B cell (primary cell): Measurements from ENCODE around the gene TRIO. TPM values are rescaled to one million over a fixed set of nuclear protein-coding genes. Genes with fewer than 3 reads are reported as not detected.

Experiments used
- ATAC-seq: fragments of 200-7000 bp; cut with Tn5 transposase; one replicate; pipeline ENCODE4 v1.10.0; 2021; ENCODE audit warnings: low read depth, mild to moderate bottlenecking, moderate number of reproducible peaks, moderate library complexity
- CTCF ChIA-PET: fragments of 350-600 bp; sonication (Branson Sonifier 250); formaldehyde crosslinking; loops from one replicate; lab custom pipeline; 2021; ENCODE audit warnings: antibody characterized with exemption, inconsistent platforms; lab: Charles Lee
- POLR2A ChIA-PET: fragments of 350-600 bp; sonication (Branson Sonifier 250); formaldehyde crosslinking; loops from one replicate; lab custom pipeline; 2021; ENCODE audit warnings: antibody characterized with exemption; lab: Charles Lee
- DNase-seq: peaks from one replicate; pipeline ENCODE4 v3.0.0; 2013
- H2AFZ ChIP-seq: 2 replicates; pipeline ENCODE4 v1.6.1; 2012; ENCODE audit warnings: mild to moderate bottlenecking, low read depth, low read length; ENCODE audit not compliant: insufficient read depth, poor library complexity, severe bottlenecking
- H3K27ac ChIP-seq, 2 donors: 1 replicate in 1 of 2; 2 replicates in 1 of 2; pipeline ENCODE4 v1.5.1; 2012 to 2013; ENCODE audit warnings: low read length in 2 of 2, mild to moderate bottlenecking in 2 of 2, moderate library complexity in 1 of 2
- H3K27me3 ChIP-seq, 4 experiments: fragments of 200-600 bp in 1 of 4; sonication (generic) in 1 of 4; replicated peaks in 1 of 4; 1 replicate in 2 of 4; 2 replicates in 2 of 4; pipeline versions ENCODE4 v1.6.1 to v1.7.0; 2013 to 2016; ENCODE audit warnings: low read length in 3 of 4, mild to moderate bottlenecking in 2 of 4, mixed read lengths in 1 of 4, moderate library complexity in 1 of 4; ENCODE audit not compliant: insufficient read depth in 4 of 4, control insufficient read depth in 3 of 4; ENCODE audit errors: control extremely low read depth in 1 of 4
- H3K36me3 ChIP-seq, 2 experiments: replicated peaks in 1 of 2; 1 replicate in 1 of 2; 2 replicates in 1 of 2; pipeline versions ENCODE4 v1.6.1 to v1.7.1; 2013; ENCODE audit warnings: low read length in 1 of 2; ENCODE audit not compliant: insufficient read depth in 2 of 2, control insufficient read depth in 1 of 2; ENCODE audit errors: control extremely low read depth in 1 of 2, extremely low read depth in 1 of 2
- H3K4me1 ChIP-seq, 2 donors: fragments of 200-600 bp in 1 of 2; sonication (generic) in 1 of 2; 1 replicate in 1 of 2; 2 replicates in 1 of 2; pipeline versions ENCODE4 v1.5.1 to v1.6.1; 2013 to 2017; ENCODE audit warnings: low read length in 2 of 2; ENCODE audit not compliant: control insufficient read depth in 2 of 2, insufficient read depth in 2 of 2
- H3K4me2 ChIP-seq: replicated peaks from 2 replicates; pipeline ENCODE3; 2012; ENCODE audit warnings: mild to moderate bottlenecking, low read depth, low read length; ENCODE audit not compliant: poor library complexity, severe bottlenecking
- H3K4me3 ChIP-seq, 5 experiments: fragments of 200-600 bp in 1 of 5; sonication (generic) in 1 of 5; 1 replicate in 3 of 5; 2 replicates in 2 of 5; pipeline versions ENCODE4 v1.5.1 to v1.7.0; 2011 to 2016; ENCODE audit warnings: low read length in 4 of 5, mild to moderate bottlenecking in 4 of 5, low read depth in 2 of 5, control low read depth in 1 of 5, moderate library complexity in 1 of 5; ENCODE audit not compliant: insufficient read depth in 1 of 5; ENCODE audit errors: control extremely low read depth in 1 of 5, extremely low read depth in 1 of 5
- H3K79me2 ChIP-seq: fragments of 200-600 bp; sonication (generic); one replicate; pipeline ENCODE4 v1.6.0; 2016; ENCODE audit warnings: low read length; ENCODE audit not compliant: control insufficient read depth, insufficient read depth
- H3K9ac ChIP-seq: fragments of 200-600 bp; sonication (generic); 2 replicates; pipeline ENCODE4 v1.6.1; 2017; ENCODE audit warnings: mild to moderate bottlenecking, low read length, moderate library complexity
- H3K9me3 ChIP-seq, 3 donors: one replicate each; pipeline versions ENCODE4 v1.6.1 to v1.7.1; 2013; ENCODE audit warnings: low read length in 2 of 3; ENCODE audit not compliant: control insufficient read depth in 2 of 3, insufficient read depth in 1 of 3; ENCODE audit errors: control extremely low read depth in 1 of 3
- H4K20me1 ChIP-seq: 2 replicates; pipeline ENCODE4 v1.6.0; 2012; ENCODE audit warnings: mild to moderate bottlenecking, low read length; ENCODE audit not compliant: insufficient read depth, control insufficient read depth, poor library complexity, severe bottlenecking
- H3K27ac Mint-ChIP-seq: one replicate; pipeline ENCODE4 v1.8.0; 2021; ENCODE audit warnings: mixed read lengths
- H3K27me3 Mint-ChIP-seq: one replicate; pipeline ENCODE4 v1.8.0; 2021; ENCODE audit warnings: mixed read lengths
- H3K4me1 Mint-ChIP-seq: one replicate; pipeline ENCODE4 v1.8.0; 2021; ENCODE audit warnings: mixed read lengths
- H3K4me3 Mint-ChIP-seq: one replicate; pipeline ENCODE4 v1.8.0; 2021; ENCODE audit warnings: mixed read lengths
- H3K9me3 Mint-ChIP-seq: one replicate; pipeline ENCODE4 v1.8.0; 2022; ENCODE audit warnings: mixed read lengths; ENCODE audit not compliant: insufficient read depth
- CTCF ChIP-seq: fragments of 200-600 bp; IDR thresholded peaks from one replicate; pipeline ENCODE4 v1.8.0; 2022; ENCODE audit warnings: antibody characterized with exemption, mild to moderate bottlenecking
- EZH2 ChIP-seq: IDR thresholded peaks from 2 replicates; pipeline ENCODE4 v1.6.1; 2012; ENCODE audit warnings: borderline replicate concordance, low read depth, mild to moderate bottlenecking, moderate library complexity, low read length; ENCODE audit not compliant: insufficient read depth, poor library complexity, severe bottlenecking
- WGBS: methylation state at CpG from one replicate; pipeline ENCODE4 v1.1.5; 2013; ENCODE audit warnings: missing lambda C conversion rate; ENCODE audit not compliant: insufficient coverage; 5-methylcytosine and 5-hydroxymethylcytosine counted together
- intact Hi-C: fragments of 100-400 bp; cut with micrococcal nuclease; formaldehyde crosslinking; loops from one replicate; pipeline ENCODE4 v1.10.0; 2022
- polyA plus RNA-seq: library from polyadenylated mRNA; depleted of rRNA; stranded (reverse); fragments of >200 nt; gene quantifications from 2 replicates; pipeline ENCODE4 v1.2.3, GENCODE V29; 2012
- total RNA-seq, 2 donors: library from RNA; stranded (reverse); fragments of 120-200 nt in 1 of 2; gene quantifications; 1 replicate in 1 of 2; 2 replicates in 1 of 2; pipeline versions ENCODE4 v1.2.3 to v1.2.4, GENCODE V29; 2013 to 2022

The TRIO gene
- total and polyA plus RNA-seq, 2 donors (not counting 1 experiment from before 2014, with no cell fraction given) = 90.5 to 479 TPM

DNA sequence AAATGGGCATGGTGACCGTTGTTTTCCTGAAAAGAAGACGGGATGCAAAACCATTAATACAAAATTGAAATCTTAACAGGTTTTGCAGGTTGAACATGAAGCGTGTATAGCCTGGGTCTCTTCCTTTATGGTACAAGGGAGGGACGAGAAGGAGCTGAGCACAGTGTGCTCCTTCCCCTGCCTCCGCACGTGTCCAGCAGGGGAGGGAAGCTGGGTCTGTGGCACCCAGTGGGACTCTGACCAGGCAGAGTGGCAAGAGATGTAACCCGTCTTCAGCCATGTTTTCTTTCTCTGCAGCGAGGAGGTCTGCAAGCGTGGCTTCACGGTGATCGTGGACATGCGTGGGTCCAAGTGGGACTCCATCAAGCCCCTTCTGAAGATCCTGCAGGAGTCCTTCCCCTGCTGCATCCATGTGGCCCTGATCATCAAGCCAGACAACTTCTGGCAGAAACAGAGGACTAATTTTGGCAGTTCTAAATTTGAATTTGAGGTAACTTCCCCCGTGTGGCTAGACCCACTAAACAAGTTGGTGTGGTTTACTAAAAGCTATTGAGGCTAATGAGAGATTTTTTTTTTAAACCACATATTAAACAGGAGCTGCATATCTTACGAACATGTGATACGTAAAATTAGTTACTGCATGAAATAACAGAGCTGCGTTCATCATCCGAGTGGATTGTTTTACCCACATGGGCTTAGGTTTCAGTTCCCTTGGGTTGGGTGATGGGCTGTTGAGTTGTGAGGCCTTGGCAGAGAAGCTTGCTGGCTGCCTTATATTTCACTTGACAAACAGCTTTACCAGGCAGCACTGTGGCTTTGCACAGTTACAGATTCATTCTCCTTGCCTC is 143.7 kb downstream of the TRIO start:
- peaks cover 21 to 26% of the 10 kb centered on the region in 2 donors for H3K4me1 ChIP-seq
- H3K4me2 ChIP-seq = peak overlapping the region; percentile 48
- 62% methylated on average over 13 of the region's 17 CpGs for WGBS
- H3K4me1 Mint-ChIP-seq = peaks cover 32% of the 10 kb centered on the region
- no peak overlapping the region for H2AFZ ChIP-seq
- H3K9me3 ChIP-seq = no peaks in the 10 kb centered on the region
- peak overlapping the region; percentile 43 for H3K27ac Mint-ChIP-seq
- no peaks in the 10 kb centered on the region for H3K27me3 ChIP-seq
- peak overlapping the region; percentile 4 for H3K9ac ChIP-seq
- DNase-seq (peak; percentile 84), ATAC-seq (peak; percentile 94)
- H3K4me3 ChIP-seq = no peak overlapping the region
- peak overlapping the region; percentile 11 to 30 for H3K27ac ChIP-seq
- ChIA-PET POLR2A (interaction anchor here (0.6 to 1.0 kb wide), 4 partner anchors 25 to 145 kb away, joined by 3 to 4 read pairs (median 4); no protein-coding TSS in a partner anchor), CTCF (interaction anchor here (0.8 to 2.1 kb wide), 13 partner anchors 9 to 362 kb away, joined by 3 to 15 read pairs (median 5); partner anchors contain the start of gene TRIO)
- TF ChIP-seq EZH2 (no peak), CTCF (no peak)
- no peaks in the 10 kb centered on the region for H3K27me3 Mint-ChIP-seq
- peaks cover 9 to 38% of the 10 kb centered on the region in 2 experiments for H3K36me3 ChIP-seq
- intact Hi-C loops = loop anchor here (1.0 to 2.0 kb wide), 3 partner anchors 16 to 178 kb away; no protein-coding TSS in a partner anchor
- peaks cover 26% of the 10 kb centered on the region for H3K79me2 ChIP-seq
- H4K20me1 ChIP-seq = peaks cover 77% of the 10 kb centered on the region
- peak overlapping the region; percentile 67 for H3K4me3 Mint-ChIP-seq
- no peaks in the 10 kb centered on the region for H3K9me3 Mint-ChIP-seq
